ENCODE measurements around the gene TMEM131.

DNA sequence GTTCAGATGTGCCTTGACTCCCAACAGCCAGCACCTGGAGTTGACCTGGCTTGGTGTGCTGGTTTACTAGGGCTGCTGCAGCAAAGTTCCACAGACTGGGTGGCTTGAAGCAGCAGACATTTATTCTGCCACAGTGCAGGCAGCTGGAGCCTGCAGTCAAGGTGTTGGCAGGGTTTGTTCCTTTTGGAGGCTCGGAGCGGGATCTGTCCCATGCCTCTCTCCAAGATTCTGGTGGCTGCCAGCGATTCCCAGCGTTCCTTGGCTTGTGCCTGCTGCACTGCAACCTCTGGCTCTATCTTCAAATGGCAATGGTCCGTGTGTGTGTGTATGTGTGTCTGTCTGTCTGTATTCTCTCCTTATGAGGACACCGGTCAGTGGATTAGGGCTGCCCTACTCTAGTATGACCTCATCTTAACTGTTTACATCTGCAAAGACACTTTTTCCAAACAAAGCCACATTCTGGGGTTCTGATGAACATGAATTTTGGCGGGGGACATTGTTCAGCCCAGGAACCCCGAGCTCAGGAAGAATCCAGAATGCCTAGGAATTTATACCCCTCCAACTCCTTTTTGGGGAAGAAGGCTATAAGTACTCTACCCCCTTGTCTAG lies 44.7 kb upstream of the TMEM131 start:
- TF ChIP-seq, protein P1, sequence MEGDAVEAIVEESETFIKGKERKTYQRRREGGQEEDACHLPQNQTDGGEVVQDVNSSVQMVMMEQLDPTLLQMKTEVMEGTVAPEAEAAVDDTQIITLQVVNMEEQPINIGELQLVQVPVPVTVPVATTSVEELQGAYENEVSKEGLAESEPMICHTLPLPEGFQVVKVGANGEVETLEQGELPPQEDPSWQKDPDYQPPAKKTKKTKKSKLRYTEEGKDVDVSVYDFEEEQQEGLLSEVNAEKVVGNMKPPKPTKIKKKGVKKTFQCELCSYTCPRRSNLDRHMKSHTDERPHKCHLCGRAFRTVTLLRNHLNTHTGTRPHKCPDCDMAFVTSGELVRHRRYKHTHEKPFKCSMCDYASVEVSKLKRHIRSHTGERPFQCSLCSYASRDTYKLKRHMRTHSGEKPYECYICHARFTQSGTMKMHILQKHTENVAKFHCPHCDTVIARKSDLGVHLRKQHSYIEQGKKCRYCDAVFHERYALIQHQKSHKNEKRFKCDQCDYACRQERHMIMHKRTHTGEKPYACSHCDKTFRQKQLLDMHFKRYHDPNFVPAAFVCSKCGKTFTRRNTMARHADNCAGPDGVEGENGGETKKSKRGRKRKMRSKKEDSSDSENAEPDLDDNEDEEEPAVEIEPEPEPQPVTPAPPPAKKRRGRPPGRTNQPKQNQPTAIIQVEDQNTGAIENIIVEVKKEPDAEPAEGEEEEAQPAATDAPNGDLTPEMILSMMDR (IDR thresholded peaks at IDR 0.05), result no peak
- TF ChIP-seq POLR2A (IDR thresholded peaks at IDR 0.05) (no peak), POLR2AphosphoS5 (IDR thresholded peaks at IDR 0.05) (no peak), EP300 (IDR thresholded peaks at IDR 0.05) (no peak)

Data from upper lobe of left lung (tissue), 4 donors.